WTC11 (cell line): ENCODE results near the gene CRYGN. TPM values are rescaled to one million over a fixed set of nuclear protein-coding genes. Genes with fewer than 3 reads are reported as not detected.

Experiments
- CTCF ChIP-seq: fragments of 200-600 bp; IDR thresholded peaks from 2 replicates; pipeline ENCODE4 v1.8.0; 2022; ENCODE audit warnings: antibody characterized with exemption
- E2F5 ChIP-seq: sonication (generic); formaldehyde crosslinking; IDR thresholded peaks from 2 replicates; pipeline ENCODE4 v1.8.1; 2022; ENCODE audit warnings: mild to moderate bottlenecking, moderate library complexity, missing genetic modification reagents
- FOXJ3 ChIP-seq: sonication (generic); formaldehyde crosslinking; IDR thresholded peaks from 2 replicates; pipeline ENCODE4 v1.9.0; 2021; ENCODE audit warnings: missing genetic modification reagents, mild to moderate bottlenecking, borderline replicate concordance
- FOXP1 ChIP-seq: sonication (generic); formaldehyde crosslinking; IDR thresholded peaks from 2 replicates; pipeline ENCODE4 v1.8.0; 2022; ENCODE audit warnings: missing genetic modification reagents, mild to moderate bottlenecking, moderate library complexity, borderline replicate concordance
- FOXP4 ChIP-seq: sonication (generic); formaldehyde crosslinking; IDR thresholded peaks from 2 replicates; pipeline ENCODE4 v1.8.0; 2022; ENCODE audit warnings: mild to moderate bottlenecking, missing genetic modification reagents
- HMGXB4 ChIP-seq: sonication (generic); formaldehyde crosslinking; IDR thresholded peaks from 2 replicates; pipeline ENCODE4 v1.8.1; 2023; ENCODE audit warnings: mild to moderate bottlenecking, moderate library complexity, missing genetic modification reagents
- MYBL2 ChIP-seq: sonication (generic); formaldehyde crosslinking; IDR thresholded peaks from 2 replicates; pipeline ENCODE4 v1.8.1; 2023; ENCODE audit warnings: mild to moderate bottlenecking, moderate library complexity, missing genetic modification reagents
- NFYB ChIP-seq: sonication (generic); formaldehyde crosslinking; conservative IDR thresholded peaks from 2 replicates; pipeline ENCODE4 v1.8.0; 2022; ENCODE audit warnings: low read depth, missing genetic modification reagents
- NR3C1 ChIP-seq: sonication (generic); formaldehyde crosslinking; conservative IDR thresholded peaks from 2 replicates; pipeline ENCODE4 v1.8.1; 2023; ENCODE audit warnings: low read depth, mild to moderate bottlenecking, missing genetic modification reagents
- SMAD3 ChIP-seq: sonication (generic); formaldehyde crosslinking; IDR thresholded peaks from 2 replicates; pipeline ENCODE4 v1.8.0; 2022; ENCODE audit warnings: missing genetic modification reagents, mild to moderate bottlenecking, borderline replicate concordance
- SOX15 ChIP-seq: fragments of 250-450 bp; sonication (Bioruptor Pico); IDR thresholded peaks from 2 replicates; pipeline ENCODE4 v1.9.0; 2021; ENCODE audit warnings: mild to moderate bottlenecking
- SP1 ChIP-seq: sonication (generic); formaldehyde crosslinking; conservative IDR thresholded peaks from 2 replicates; pipeline ENCODE4 v1.8.1; 2022; ENCODE audit warnings: missing genetic modification reagents
- STAT6 ChIP-seq: sonication (generic); formaldehyde crosslinking; conservative IDR thresholded peaks from 2 replicates; pipeline ENCODE4 v1.8.1; 2023; ENCODE audit warnings: mild to moderate bottlenecking, low read depth, missing genetic modification reagents, moderate library complexity
- TEAD1 ChIP-seq: sonication (generic); formaldehyde crosslinking; IDR thresholded peaks from 2 replicates; pipeline ENCODE4 v1.8.0; 2022; ENCODE audit warnings: mild to moderate bottlenecking, missing genetic modification reagents
- TP53 ChIP-seq: sonication (generic); formaldehyde crosslinking; IDR thresholded peaks from 2 replicates; pipeline ENCODE4 v1.8.1; 2023; ENCODE audit warnings: mild to moderate bottlenecking, missing genetic modification reagents
- USF1 ChIP-seq: sonication (generic); formaldehyde crosslinking; IDR thresholded peaks from 2 replicates; pipeline ENCODE4 v1.8.0; 2022; ENCODE audit warnings: mild to moderate bottlenecking, missing genetic modification reagents
- USF2 ChIP-seq: sonication (generic); formaldehyde crosslinking; IDR thresholded peaks from 2 replicates; pipeline ENCODE4 v1.8.1; 2023; ENCODE audit warnings: mild to moderate bottlenecking, missing genetic modification reagents, moderate library complexity
- ZMAT4 ChIP-seq: fragments of 250-450 bp; sonication (Bioruptor Pico); IDR thresholded peaks from 2 replicates; pipeline ENCODE4 v1.9.0; 2021; ENCODE audit warnings: mild to moderate bottlenecking
- ZNF396 ChIP-seq: fragments of 250-450 bp; sonication (Bioruptor Pico); IDR thresholded peaks from 2 replicates; pipeline ENCODE4 v1.8.0; 2021; ENCODE audit warnings: mild to moderate bottlenecking, moderate library complexity, borderline replicate concordance
- ZNF416 ChIP-seq: fragments of 250-450 bp; sonication (Bioruptor Pico); IDR thresholded peaks from 2 replicates; pipeline ENCODE4 v1.9.0; 2021; ENCODE audit warnings: mild to moderate bottlenecking, inconsistent platforms
- ZNF512 ChIP-seq: sonication (generic); formaldehyde crosslinking; IDR thresholded peaks from 2 replicates; pipeline ENCODE4 v1.8.1; 2022; ENCODE audit warnings: missing genetic modification reagents, borderline replicate concordance
- ZSCAN18 ChIP-seq: fragments of 250-450 bp; sonication (Bioruptor Pico); IDR thresholded peaks from 2 replicates; pipeline ENCODE4 v2.1.2; 2022; ENCODE audit warnings: mild to moderate bottlenecking, moderate library complexity
- total RNA-seq: library from RNA; stranded (reverse); gene quantifications from 3 replicates; pipeline ENCODE4 v1.2.3, GENCODE V29; 2021

Gene CRYGN
- total RNA-seq, 1 experiment from 2014 or later: 1.5 TPM

- TF ChIP-seq FOXP4 (CRISPR knock-in tag) (0 out of 2 replicates have a peak, but pooled peaks have one; percentile 10), SMAD3 (CRISPR knock-in tag) (no peak), TEAD1 (CRISPR knock-in tag) (no peak), USF1 (no peak), FOXJ3 (CRISPR knock-in tag) (no peak), CTCF (no peak), TP53 (CRISPR knock-in tag) (peak; percentile 55; the same call in 1 of the 2 replicates), HMGXB4 (CRISPR knock-in tag) (peak; percentile 59; the same call in 1 of the 2 replicates), USF2 (CRISPR knock-in tag) (no peak), SP1 (CRISPR knock-in tag) (0 out of 2 replicates have a peak, but pooled peaks have one; percentile 39), SOX15 (no peak), ZNF396 (CRISPR knock-in tag) (no peak), ZNF416 (CRISPR knock-in tag) (no peak), ZMAT4 (CRISPR knock-in tag) (no peak), NR3C1 (CRISPR knock-in tag) (no peak), STAT6 (CRISPR knock-in tag) (no peak), ZNF512 (CRISPR knock-in tag) (no peak), MYBL2 (no peak), FOXP1 (0 out of 2 replicates have a peak, but pooled peaks have one; percentile 35), NFYB (no peak), E2F5 (0 out of 2 replicates have a peak, but pooled peaks have one; percentile 31), ZSCAN18 (no peak)
Measured at GRCh38 chr7:151439855-151440798, at the start of gene CRYGN (continued).
